Hematopoietic multipotent progenitor cell (in vitro differentiated cells): ENCODE data around the gene ABHD1. TPM values are rescaled to one million over a fixed set of nuclear protein-coding genes. Genes with fewer than 3 reads are reported as not detected.
A peak's percentile ranks its signal among the peaks of the same experiment; 100 is the strongest.
"Not testable (repeated sequence)": the region's sequence is repeated elsewhere in the genome, so short reads cannot be mapped to it uniquely, and the experiment has no call there.

Experiments used
- DNase-seq, 3 donors: peaks; one replicate each; pipeline ENCODE4 v3.0.0-alpha.2; 2011 to 2015; ENCODE audit warnings: low read depth in 2 of 3, low spot score in 2 of 3
- total RNA-seq: library from RNA; depleted of rRNA; stranded (reverse); fragments of >200 nt; gene quantifications from one replicate; pipeline ENCODE4 v1.2.3, GENCODE V29; 2012

Gene ABHD1
- total RNA-seq = 1.9 TPM

DNA sequence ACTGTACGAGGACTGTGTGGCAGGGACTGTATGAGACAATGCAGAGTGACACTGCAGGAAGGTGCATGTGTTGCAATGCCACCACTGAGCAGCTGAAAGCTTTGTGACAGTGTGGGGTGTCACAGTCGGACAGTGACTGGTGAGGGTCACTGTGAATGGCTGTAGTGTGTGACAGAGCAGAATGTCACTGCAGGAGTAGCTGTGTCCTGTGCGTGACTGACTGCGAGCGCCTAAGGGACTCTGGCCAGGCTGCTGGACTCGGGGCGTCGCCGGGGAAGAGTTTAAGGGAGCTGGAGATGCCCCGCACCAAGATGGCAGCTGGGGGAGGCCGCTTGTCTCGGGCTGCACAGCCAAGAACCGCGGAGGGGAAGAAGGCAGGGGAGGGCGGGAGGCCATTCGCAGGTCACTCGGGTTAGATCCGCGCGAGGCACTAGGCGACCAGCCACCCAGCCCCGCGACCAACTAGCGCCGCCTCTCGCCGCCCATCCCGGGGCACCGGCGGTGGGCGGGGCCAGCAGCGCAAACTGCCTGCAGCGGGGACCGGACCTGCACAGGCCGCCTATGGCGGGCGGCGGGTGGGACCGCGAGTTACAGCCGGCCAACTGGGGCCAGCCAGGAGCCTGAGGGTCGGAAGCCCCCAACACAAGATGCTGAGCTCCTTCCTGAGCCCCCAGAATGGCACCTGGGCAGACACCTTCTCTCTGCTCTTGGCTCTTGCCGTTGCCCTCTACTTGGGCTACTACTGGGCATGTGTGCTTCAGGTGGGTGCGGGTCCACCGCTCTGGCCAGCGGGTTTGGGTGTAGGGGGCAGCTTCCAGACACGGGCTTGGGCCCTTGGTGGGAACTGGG, at the start of gene ABHD1:
TSS of gene ABHD1 (plus strand) at position 514 of the 849 bp plus-strand sequence. CDS start at position 648, 134 bp downstream.
- DNase-seq = peak in 2 of 3 donors; percentile 62 to 65

DNA sequence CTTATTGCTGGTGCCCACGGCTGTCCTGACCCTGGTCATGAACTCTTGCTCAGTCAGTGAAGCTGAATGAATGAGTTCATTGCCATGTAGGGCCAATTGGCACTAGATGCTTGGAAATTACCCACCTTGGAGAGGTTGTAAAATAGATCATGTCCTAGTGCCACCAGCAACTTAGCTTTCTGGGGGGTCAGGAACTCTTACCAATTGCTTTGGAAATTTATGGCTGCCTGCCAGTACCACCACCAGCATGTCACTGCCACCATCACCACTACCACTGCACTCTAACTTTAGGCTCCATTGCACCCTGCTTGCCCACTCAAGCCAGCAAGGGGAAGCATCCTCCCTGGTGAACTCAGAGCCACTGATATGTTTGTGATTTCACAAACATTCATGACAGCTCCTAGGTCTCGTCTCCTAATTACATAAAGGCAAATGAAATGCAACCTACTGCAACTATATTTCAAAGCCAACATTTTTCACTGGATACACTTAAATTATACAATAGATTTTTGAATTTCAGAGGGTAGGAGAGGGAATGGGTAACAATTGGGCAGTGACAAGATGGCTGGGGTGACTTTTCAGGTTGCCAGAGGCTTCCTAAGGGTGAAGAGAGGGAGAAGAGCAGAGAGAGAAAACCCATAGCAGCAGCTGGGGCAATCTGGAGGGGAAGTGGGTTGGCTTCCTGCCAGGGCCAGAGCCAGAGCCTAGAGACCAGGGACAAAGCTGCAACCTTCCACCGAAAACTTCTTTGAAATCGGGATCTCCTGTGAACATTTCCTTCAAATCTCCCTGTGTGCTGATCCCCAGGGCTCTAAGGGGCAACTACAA, 48.7 kb upstream of the ABHD1 start:
- DNase-seq = peak in 2 of 3 donors; percentile 76 to 88

- not testable (repeated sequence) for DNase-seq
Measured at GRCh38 chr2:27075566-27075871, 48.1 kb upstream of the ABHD1 start.

- no peak for DNase-seq
Measured at GRCh38 chr2:27076323-27076722, 47.3 kb upstream of the ABHD1 start.

GRCh38 chr2:27077231-27077630, 46.4 kb upstream of the ABHD1 start:
- no peak for DNase-seq

DNA sequence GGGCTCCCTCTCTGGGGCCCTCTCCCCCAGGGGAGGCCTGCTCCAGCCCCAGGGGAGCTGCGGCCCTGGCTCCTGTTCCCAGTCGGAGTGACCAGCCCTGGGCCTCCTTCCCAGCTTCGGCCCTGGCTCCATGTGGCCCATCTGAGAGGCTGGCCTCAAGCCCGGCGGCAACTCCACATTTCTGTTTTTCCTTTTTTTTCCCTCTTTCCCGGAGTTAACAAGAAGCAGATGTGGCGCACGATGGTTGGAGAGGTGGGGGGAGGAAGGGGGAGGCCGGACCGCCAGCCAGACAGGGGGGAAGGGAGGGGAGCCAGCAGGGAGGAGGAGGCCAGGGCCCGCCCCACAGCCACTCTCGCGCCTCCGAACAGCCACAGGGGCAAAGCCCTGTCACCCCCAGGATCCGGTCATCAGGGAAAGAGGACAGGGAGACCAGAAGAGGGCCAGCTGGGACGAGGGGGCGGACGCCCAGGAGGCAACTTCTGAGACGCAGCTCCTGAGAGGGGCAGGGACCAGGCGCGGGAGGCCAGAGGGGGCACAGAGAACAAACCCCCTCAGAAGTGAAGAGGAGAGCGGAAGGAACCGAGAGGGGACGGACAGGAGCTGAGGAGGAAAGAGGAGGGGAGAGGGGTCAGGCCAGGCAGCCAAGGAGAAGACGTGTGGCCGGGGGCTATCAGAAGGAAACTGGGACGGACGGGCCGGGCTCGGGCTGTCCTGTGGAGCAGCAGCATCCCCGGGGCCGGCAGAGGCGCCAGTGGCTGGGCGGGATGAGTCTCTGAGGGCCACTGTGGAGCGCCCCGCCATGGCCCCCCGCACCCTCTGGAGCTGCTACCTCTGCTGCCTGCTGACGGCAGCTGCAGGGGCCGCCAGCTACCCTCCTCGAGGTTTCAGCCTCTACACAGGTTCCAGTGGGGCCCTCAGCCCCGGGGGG, 45.1 kb upstream of the ABHD1 start, which contains the start of gene EMILIN1:
TSS of gene EMILIN1 (plus strand) at position 349 of the 928 bp plus-strand sequence. CDS start at position 800, 451 bp downstream.
- no peak for DNase-seq

DNA sequence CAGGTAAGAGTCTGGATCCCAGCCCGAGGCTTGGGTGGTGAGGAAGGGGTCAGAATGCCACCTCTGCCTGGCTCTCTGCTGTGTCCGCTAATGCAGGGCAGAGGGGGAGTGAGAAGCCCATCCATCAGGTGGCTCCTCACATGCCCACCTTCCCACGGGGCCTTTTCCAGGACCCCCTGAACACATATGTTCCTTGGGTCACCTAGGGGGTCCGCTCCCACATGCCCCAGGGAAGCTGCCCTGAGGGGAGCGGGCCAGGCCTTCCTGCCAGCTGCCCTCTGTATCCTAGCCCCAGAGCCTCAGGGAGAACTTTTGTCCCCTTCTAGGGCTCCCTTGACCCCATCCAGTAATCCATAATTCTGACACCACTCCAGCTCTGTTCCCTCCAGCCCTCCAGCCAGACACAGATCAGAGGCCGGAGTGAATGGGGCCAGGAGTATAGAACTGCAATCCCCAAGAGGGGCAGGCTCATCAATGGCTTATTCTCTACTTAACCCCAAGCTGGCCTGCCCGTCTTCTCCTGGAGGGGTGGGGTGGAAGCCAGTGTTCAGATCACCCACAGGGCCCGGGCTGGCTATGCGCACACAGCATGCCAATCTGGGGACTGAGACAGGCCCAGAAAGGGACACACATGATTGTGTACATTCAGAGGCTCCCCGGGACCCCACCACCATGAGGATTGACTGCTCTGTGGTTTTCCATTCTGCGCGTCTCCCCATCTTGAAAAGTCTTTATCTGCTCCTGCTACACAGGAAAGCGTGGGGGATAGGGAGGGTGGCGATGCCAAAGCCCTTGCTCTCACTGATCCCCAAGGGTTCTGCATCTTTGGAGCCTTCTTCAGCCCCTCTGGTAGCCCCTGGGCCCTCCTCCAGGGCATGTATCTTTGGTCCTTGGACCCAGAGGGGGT, 44.1 kb upstream of the ABHD1 start:
- no peak for DNase-seq

DNA sequence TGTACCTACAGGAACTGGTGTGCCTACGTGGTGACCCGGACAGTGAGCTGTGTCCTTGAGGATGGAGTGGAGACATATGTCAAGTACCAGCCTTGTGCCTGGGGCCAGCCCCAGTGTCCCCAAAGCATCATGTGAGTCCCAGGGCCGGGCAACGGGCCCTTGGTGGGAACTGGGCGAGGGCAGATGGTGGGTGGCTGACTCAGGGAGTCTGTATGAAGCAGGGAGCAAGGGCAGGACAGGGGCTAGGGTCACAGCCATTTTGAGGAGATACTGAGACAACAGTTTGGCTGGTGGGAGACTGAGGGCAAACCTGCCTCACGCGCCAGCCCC, 43.5 kb upstream of the ABHD1 start:
- no peak for DNase-seq

DNA sequence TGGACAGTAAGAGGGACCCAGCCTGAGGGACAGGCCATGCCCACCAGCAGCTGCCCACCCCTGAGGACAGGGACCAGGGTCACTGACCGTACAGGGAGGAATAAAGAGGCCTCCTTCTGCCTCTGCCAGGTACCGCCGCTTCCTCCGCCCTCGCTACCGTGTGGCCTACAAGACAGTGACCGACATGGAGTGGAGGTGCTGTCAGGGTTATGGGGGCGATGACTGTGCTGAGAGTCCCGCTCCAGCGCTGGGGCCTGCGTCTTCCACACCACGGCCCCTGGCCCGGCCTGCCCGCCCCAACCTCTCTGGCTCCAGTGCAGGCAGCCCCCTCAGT, 43.0 kb upstream of the ABHD1 start:
- DNase-seq = no peak

DNA sequence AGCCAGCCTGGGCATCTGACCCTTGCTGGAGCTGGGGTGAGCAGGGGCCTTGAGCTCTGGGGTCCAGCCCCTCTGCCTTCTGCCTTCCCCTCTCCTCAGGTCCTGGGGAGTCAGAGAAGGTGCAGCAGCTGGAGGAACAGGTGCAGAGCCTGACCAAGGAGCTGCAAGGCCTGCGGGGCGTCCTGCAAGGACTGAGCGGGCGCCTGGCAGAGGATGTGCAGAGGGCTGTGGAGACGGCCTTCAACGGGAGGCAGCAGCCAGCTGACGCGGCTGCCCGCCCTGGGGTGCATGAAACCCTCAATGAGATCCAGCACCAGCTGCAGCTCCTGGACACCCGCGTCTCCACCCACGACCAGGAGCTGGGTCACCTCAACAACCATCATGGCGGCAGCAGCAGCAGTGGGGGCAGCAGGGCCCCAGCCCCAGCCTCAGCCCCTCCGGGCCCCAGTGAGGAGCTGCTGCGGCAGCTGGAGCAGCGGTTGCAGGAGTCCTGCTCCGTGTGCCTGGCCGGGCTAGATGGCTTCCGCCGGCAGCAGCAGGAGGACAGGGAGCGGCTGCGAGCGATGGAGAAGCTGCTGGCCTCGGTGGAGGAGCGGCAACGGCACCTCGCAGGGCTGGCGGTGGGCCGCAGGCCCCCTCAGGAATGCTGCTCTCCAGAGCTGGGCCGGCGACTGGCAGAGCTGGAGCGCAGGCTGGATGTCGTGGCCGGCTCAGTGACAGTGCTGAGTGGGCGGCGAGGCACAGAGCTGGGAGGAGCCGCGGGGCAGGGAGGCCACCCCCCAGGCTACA, 41.4 kb upstream of the ABHD1 start:
- DNase-seq = no peak

DNA sequence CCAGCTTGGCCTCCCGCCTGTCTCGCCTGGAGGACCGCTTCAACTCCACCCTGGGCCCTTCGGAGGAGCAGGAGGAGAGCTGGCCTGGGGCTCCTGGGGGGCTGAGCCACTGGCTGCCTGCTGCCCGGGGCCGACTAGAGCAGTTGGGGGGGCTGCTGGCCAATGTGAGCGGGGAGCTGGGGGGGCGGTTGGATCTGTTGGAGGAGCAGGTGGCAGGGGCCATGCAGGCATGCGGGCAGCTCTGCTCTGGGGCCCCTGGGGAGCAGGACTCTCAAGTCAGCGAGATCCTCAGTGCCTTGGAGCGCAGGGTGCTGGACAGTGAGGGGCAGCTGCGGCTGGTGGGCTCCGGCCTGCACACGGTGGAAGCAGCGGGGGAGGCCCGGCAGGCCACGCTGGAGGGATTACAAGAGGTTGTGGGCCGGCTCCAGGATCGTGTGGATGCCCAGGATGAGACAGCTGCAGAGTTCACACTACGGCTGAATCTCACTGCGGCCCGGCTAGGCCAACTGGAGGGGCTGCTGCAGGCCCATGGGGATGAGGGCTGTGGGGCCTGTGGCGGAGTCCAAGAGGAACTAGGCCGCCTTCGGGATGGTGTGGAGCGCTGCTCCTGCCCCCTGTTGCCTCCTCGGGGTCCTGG, 40.7 kb upstream of the ABHD1 start:
- no peak for DNase-seq

DNA sequence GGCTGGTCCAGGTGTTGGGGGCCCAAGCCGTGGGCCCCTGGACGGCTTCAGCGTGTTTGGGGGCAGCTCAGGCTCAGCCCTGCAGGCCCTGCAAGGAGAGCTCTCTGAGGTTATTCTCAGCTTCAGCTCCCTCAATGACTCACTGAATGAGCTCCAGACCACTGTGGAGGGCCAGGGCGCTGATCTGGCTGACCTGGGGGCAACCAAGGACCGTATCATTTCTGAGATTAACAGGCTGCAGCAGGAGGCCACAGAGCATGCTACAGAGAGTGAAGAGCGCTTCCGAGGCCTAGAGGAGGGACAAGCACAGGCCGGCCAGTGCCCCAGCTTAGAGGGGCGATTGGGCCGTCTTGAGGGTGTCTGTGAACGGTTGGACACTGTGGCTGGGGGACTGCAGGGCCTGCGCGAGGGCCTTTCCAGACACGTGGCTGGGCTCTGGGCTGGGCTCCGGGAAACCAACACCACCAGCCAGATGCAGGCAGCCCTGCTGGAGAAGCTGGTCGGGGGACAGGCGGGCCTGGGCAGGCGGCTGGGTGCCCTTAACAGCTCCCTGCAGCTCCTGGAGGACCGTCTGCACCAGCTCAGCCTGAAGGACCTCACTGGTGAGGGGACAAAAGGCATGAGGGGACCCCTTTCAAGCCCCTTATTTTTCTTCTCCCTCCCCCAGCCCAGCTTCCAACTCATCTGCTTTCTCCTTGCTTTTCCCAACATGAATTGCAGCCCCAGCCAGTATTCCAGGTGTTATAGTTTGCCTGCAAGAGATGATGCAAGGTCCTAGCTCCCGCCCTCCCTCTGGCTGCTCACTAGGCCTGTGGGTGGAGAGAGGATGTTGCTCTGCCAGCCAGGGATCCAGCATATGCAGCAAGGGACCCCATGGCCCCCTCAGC, 40.0 kb upstream of the ABHD1 start:
- no peak for DNase-seq

DNA sequence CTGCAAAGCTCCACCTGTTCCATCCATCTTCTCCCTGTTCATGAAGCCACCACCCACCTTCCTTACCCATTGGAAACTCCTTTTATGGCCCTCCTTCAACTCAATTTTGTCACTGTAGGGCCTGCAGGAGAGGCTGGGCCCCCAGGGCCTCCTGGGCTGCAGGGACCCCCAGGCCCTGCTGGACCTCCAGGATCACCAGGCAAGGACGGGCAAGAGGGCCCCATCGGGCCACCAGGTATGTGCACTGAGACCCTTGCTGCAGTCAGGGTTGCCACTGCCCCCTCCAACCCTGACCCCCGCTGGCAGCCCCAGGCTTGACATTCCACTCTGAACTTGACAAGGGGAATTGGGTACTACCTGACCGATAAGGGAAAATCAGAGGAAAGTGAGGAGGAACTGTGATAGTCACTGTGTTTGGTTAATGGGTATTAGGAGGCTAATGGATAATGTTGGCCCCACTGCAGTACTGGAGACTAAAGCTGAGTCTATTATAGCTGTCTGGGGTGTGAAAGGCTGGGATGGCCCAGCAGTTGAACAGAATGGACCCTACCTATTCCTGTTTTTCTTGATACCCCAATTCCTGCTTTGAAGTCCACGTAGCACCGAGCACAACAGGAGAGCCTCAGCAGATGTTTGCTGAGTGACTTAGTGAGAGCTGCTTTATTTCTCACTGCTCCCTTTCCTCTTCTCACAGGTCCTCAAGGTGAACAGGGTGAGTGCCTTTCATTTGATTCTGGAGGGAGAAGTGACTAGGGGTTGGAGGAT, 39.1 kb upstream of the ABHD1 start:
- no peak for DNase-seq

DNA sequence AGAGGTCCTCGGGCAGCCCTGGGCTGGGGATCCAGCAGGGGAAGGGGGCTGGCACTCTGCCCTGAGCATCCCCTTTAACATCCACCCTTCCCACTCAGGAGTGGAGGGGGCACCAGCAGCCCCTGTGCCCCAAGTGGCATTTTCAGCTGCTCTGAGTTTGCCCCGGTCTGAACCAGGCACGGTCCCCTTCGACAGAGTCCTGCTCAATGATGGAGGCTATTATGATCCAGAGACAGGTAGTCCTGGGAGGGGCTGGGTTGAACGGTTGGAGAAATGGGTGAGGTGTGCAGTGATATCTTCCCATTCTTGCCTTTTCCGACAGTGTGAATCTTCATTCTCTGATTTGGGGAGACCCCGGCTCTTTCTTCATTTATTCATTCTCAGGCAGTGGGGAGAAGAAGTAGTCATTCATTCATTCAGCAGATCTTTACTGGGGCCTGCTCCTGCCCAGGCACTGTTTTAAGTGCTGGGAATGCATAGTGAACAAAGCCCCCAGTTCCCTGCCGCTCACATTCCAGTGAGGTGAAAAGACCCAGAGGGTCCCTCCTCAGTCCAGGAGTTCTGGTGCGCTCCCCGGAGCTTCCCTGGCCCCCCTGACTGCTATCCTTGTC, 38.4 kb upstream of the ABHD1 start:
- no peak for DNase-seq

DNA sequence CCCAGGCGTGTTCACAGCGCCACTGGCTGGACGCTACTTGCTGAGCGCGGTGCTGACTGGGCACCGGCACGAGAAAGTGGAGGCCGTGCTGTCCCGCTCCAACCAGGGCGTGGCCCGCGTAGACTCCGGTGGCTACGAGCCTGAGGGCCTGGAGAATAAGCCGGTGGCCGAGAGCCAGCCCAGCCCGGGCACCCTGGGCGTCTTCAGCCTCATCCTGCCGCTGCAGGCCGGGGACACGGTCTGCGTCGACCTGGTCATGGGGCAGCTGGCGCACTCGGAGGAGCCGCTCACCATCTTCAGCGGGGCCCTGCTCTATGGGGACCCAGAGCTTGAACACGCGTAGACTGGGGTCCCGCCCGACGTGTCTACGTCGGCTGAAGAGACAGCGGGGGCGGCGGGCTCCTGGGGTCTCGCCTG, 37.9 kb upstream of the ABHD1 start:
- peak in 2 of 3 donors; percentile 39 to 46 for DNase-seq

DNA sequence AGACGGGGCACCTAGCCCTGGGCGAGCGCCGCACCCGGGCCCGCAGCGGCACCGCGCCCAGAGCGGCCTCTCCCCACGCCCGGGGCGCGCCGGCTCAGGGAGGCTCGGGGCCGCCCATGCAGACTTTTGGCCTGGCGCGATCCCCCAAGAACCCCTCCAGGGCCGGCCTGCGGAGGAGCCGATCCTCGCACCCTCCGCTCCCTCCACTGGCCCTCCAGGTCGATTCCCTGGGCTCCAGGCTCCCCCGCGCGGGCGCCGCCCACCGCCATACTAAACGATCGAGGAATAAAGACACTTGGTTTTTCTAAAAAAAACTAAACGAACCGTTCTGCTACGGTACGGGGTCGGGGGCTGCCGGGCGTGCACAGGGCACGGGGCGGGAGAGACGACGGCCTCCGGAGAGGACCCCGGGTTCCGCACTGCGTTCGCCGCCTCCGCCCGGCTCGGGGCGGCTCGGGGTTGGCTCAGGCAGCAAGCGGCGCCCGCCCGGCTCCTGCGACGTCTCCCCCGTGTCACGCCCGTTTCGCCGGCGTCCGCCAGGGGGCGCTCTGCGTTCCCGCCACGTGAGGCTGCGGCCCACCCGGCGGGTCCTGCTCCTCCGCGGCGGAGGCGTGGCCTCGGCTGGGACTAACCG, 37.4 kb upstream of the ABHD1 start:
- peak; percentile 93 to 99 (median 95) for DNase-seq
